Breast epithelium (tissue), 4 donors: ENCODE measurements around the gene CCDC15. TPM values are rescaled to one million over a fixed set of nuclear protein-coding genes. Genes with fewer than 3 reads are reported as not detected.
"Not testable (repeated sequence)": the region's sequence is repeated elsewhere in the genome, so short reads cannot be mapped to it uniquely, and the experiment has no call there.

Source experiments
- DNase-seq, 2 donors: peaks; one replicate each; pipeline ENCODE4 v3.0.0-alpha.2; 2019; ENCODE audit warnings: low spot score in 2 of 2
- H3K27ac ChIP-seq, 2 donors: fragments of 200-600 bp; sonication (generic) in 1 of 2; one replicate each; pipeline ENCODE4 v1.5.1; 2016 to 2019; ENCODE audit warnings: mild to moderate bottlenecking in 1 of 2
- H3K27me3 ChIP-seq, 2 donors: fragments of 200-600 bp; sonication (generic) in 1 of 2; one replicate each; pipeline versions ENCODE4 v1.5.1 to v1.6.0; 2017 to 2019; ENCODE audit warnings: control low read depth in 1 of 2, mild to moderate bottlenecking in 1 of 2
- H3K36me3 ChIP-seq: fragments of 200-600 bp; one replicate; pipeline ENCODE4 v1.5.1; 2019
- H3K4me1 ChIP-seq, 2 donors: fragments of 200-600 bp; sonication (generic); one replicate each; pipeline ENCODE4 v1.5.1; 2016 to 2019; ENCODE audit warnings: control low read depth in 1 of 2
- H3K4me3 ChIP-seq, 3 donors: fragments of 200-600 bp; sonication (generic); 1 replicate in 2 of 3; 2 replicates in 1 of 3; pipeline ENCODE4 v1.5.1; 2016 to 2019; ENCODE audit warnings: mild to moderate bottlenecking in 3 of 3, moderate library complexity in 2 of 3
- H3K9me3 ChIP-seq, 2 donors: fragments of 200-600 bp; sonication (generic) in 1 of 2; one replicate each; pipeline ENCODE4 v1.5.1; 2016 to 2019; ENCODE audit warnings: control low read depth in 1 of 2
- CTCF ChIP-seq, 3 donors: fragments of 450-650 bp; IDR thresholded peaks; one replicate each; pipeline ENCODE4 v1.5.1; 2016 to 2017; ENCODE audit warnings: antibody characterized with exemption in 3 of 3, mild to moderate bottlenecking in 3 of 3, moderate library complexity in 3 of 3
- POLR2A ChIP-seq: fragments of 450-650 bp; IDR thresholded peaks from one replicate; pipeline ENCODE4 v1.6.1; 2016; ENCODE audit warnings: antibody characterized with exemption, mild to moderate bottlenecking, moderate library complexity
- POLR2AphosphoS5 ChIP-seq, 3 donors: sonication (generic); formaldehyde crosslinking; IDR thresholded peaks; one replicate each; pipeline ENCODE4 v1.6.1; 2017; ENCODE audit warnings: antibody characterized with exemption in 3 of 3
- intact Hi-C: fragments of 100-400 bp; cut with DNase I; formaldehyde crosslinking; loops from one replicate; pipeline ENCODE4 v1.15.1; 2023; ENCODE audit warnings: low total_unique reads
- total RNA-seq, 3 donors: library from RNA; depleted of rRNA; stranded (reverse); fragments of >200 nt; gene quantifications; one replicate each; pipeline ENCODE4 v1.1.0, GENCODE V29; 2016

CCDC15 gene
- total RNA-seq, 3 donors from 2014 or later, result 2.1 to 4.4 (median 2.6) TPM

- H3K4me1 ChIP-seq, result no peaks in the 10 kb centered on the region
- H3K36me3 ChIP-seq, result no peaks in the 10 kb centered on the region
- intact Hi-C loops, result no loop called here
- no peaks in the 10 kb centered on the region for H3K27me3 ChIP-seq
- TF ChIP-seq POLR2AphosphoS5 (IDR thresholded peaks at IDR 0.05) (no peak), CTCF (IDR thresholded peaks at IDR 0.05) (no peak), POLR2A (no peak)
- no peak for DNase-seq
- H3K9me3 ChIP-seq, result peaks cover 7 to 11% of the 10 kb centered on the region in 2 donors
- H3K4me3 ChIP-seq, result no peak overlapping the region
- H3K27ac ChIP-seq, result no peak overlapping the region
These were observed 82.9 kb downstream of the CCDC15 start for GRCh38 chr11:125036933-125037332.

GRCh38 chr11:125049164-125049792 is 95.3 kb downstream of the CCDC15 start:
- H3K36me3 ChIP-seq, result no peaks in the 10 kb centered on the region
- no peaks in the 10 kb centered on the region for H3K9me3 ChIP-seq
- DNase-seq, result no peak
- H3K4me3 ChIP-seq, result no peak overlapping the region
- no peak for TF ChIP-seq POLR2A
- no peak for TF ChIP-seq POLR2AphosphoS5 (IDR thresholded peaks at IDR 0.05)
- no peak for TF ChIP-seq CTCF (IDR thresholded peaks at IDR 0.05)
- no peak overlapping the region for H3K27ac ChIP-seq
- H3K27me3 ChIP-seq, result no peaks in the 10 kb centered on the region
- no peaks in the 10 kb centered on the region for H3K4me1 ChIP-seq
- intact Hi-C loops, result no loop called here

GRCh38 chr11:125052047-125052446 is 98.0 kb downstream of the CCDC15 start:
- no peak overlapping the region for H3K27ac ChIP-seq
- TF ChIP-seq POLR2A, result no peak
- no peak for TF ChIP-seq POLR2AphosphoS5 (IDR thresholded peaks at IDR 0.05)
- no peak for TF ChIP-seq CTCF (IDR thresholded peaks at IDR 0.05)
- no peak for DNase-seq
- no peaks in the 10 kb centered on the region for H3K36me3 ChIP-seq
- no peak overlapping the region for H3K4me3 ChIP-seq
- H3K9me3 ChIP-seq, result no peaks in the 10 kb centered on the region
- H3K27me3 ChIP-seq, result no peaks in the 10 kb centered on the region
- intact Hi-C loops, result no loop called here
- no peaks in the 10 kb centered on the region for H3K4me1 ChIP-seq

- intact Hi-C loops, result no loop called here
- Histone ChIP-seq H3K4me3 (no peak overlapping the region), H3K27ac (no peak overlapping the region), H3K27me3 (no peaks in the 10 kb centered on the region), H3K9me3 (no peaks in the 10 kb centered on the region), H3K4me1 (no peaks in the 10 kb centered on the region), H3K36me3 (no peaks in the 10 kb centered on the region)
- no peak for TF ChIP-seq POLR2AphosphoS5 (IDR thresholded peaks at IDR 0.05)
- TF ChIP-seq CTCF (IDR thresholded peaks at IDR 0.05), result no peak
- no peak for DNase-seq
These were observed 99.2 kb downstream of the CCDC15 start for GRCh38 chr11:125053167-125053566.

GRCh38 chr11:125055107-125055715 is 101.2 kb downstream of the CCDC15 start:
- Histone ChIP-seq H3K27ac (peak overlapping the region in 1 of 2 donors; percentile 50), H3K27me3 (no peaks in the 10 kb centered on the region), H3K4me1 (no peaks in the 10 kb centered on the region), H3K4me3 (no peak overlapping the region), H3K36me3 (no peaks in the 10 kb centered on the region), H3K9me3 (no peaks in the 10 kb centered on the region)
- DNase-seq, result no peak
- TF ChIP-seq POLR2AphosphoS5 (IDR thresholded peaks at IDR 0.05) (no peak), POLR2A (no peak), CTCF (IDR thresholded peaks at IDR 0.05) (no peak)
- intact Hi-C loops, result no loop called here

GRCh38 chr11:125056111-125056510 is 102.1 kb downstream of the CCDC15 start:
- H3K9me3 ChIP-seq, DNase-seq, H3K36me3 ChIP-seq, intact Hi-C loops, H3K4me1 ChIP-seq, H3K27me3 ChIP-seq, H3K27ac ChIP-seq, H3K4me3 ChIP-seq: not testable (repeated sequence)
